SU-DHL-6 (cell line): Measurements from ENCODE around the gene SIAH2.

ENCODE experiments used
- EZH2phosphoT487 ChIP-seq: fragments of 200-600 bp; sonication (generic), shearing (Covaris generic); conservative IDR thresholded peaks from 2 replicates; pipeline ENCODE4 v1.6.1; 2018; ENCODE audit warnings: mild to moderate bottlenecking, antibody characterized with exemption, low read length, moderate library complexity, mixed read lengths
- TF ChIP-seq, protein P1 (sequence below): fragments of 200-600 bp; sonication (generic); IDR thresholded peaks from one replicate; pipeline ENCODE4 v1.5.1; 2017; ENCODE audit warnings: antibody characterized with exemption, mild to moderate bottlenecking, low read length, moderate library complexity; ENCODE audit not compliant: insufficient read depth, poor library complexity, severe bottlenecking

DNA sequence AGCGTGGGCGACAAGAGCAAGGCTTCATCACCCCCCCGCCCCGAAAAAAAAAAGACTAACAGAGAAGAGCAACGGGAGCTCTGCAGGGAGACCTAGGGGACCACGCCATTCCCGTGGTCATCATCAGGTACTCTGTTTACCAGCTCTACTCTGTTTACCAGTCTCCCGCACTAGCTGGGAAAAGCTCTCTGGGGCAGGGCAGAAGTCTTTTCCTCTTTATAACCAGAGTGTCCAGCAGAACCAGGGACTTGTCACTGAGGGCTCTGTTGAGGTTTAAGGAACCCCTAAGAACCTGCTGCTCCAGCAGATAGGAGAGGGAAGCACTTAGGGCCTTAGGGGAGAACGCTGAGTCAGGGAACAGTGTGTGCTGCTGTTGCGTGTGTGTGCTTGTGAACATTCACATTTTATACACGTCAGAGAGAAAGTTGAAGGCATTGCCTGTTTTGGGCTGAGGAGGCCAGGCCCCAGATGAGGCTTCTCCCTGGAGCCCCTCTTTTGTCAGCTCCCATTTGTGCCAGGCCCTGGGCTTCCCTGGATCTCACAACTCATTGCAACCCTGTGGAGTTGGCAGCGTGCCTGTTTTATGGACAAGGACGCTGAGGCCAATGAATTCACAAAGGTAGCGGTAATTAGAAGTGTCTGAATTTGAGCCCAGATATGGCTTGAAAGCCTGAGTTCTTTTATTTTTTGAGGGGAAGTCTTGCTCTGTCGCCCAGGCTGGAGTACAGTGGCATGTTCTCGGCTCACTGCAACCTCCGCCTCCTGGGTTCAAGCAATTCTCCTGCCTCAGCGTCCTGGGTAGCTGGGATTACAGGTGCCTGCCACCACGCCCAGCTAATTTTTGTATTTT lies 35.1 kb downstream of the SIAH2 start:
- TF ChIP-seq, protein P1, sequence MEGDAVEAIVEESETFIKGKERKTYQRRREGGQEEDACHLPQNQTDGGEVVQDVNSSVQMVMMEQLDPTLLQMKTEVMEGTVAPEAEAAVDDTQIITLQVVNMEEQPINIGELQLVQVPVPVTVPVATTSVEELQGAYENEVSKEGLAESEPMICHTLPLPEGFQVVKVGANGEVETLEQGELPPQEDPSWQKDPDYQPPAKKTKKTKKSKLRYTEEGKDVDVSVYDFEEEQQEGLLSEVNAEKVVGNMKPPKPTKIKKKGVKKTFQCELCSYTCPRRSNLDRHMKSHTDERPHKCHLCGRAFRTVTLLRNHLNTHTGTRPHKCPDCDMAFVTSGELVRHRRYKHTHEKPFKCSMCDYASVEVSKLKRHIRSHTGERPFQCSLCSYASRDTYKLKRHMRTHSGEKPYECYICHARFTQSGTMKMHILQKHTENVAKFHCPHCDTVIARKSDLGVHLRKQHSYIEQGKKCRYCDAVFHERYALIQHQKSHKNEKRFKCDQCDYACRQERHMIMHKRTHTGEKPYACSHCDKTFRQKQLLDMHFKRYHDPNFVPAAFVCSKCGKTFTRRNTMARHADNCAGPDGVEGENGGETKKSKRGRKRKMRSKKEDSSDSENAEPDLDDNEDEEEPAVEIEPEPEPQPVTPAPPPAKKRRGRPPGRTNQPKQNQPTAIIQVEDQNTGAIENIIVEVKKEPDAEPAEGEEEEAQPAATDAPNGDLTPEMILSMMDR = no peak
- TF ChIP-seq EZH2phosphoT487 = no peak
